ENCODE data around the gene FXYD5. TPM values are rescaled to one million over a fixed set of nuclear protein-coding genes. Genes with fewer than 3 reads are reported as not detected.

The FXYD5 gene
- total and polyA plus RNA-seq, 4 donors: 2.2 to 22.0 (median 7.3) TPM

GRCh38 chr19:35169221-35169995, 14.9 kb downstream of the FXYD5 start:
- WGBS: 62% methylated on average over 18 of the region's 18 CpGs
- no peak overlapping the region for H3K4me3 ChIP-seq (ENCODE audit: low read depth in 1 of 3, low read length in 3 of 3)
- DNase-seq (ENCODE audit: low spot score): no peak

More at GRCh38 chr19:35169221-35169995, 14.9 kb downstream of the FXYD5 start:
- TF ChIP-seq JUND (IDR thresholded peaks at IDR 0.05) (no peak), SP1 (IDR thresholded peaks at IDR 0.05) (no peak), FOXA1 (IDR thresholded peaks at IDR 0.05) (no peak), MAX (IDR thresholded peaks at IDR 0.05) (no peak), NR2F2 (IDR thresholded peaks at IDR 0.05) (no peak), HNF4A (conservative IDR thresholded peaks at IDR 0.05) (peak in 1 of 2 donors; percentile 5), EGR1 (IDR thresholded peaks at IDR 0.05; ENCODE audit: low read depth in 2 of 2) (no peak), TAF1 (conservative IDR thresholded peaks at IDR 0.05) (no peak), FOXA2 (IDR thresholded peaks at IDR 0.05) (no peak), CTCF (IDR thresholded peaks at IDR 0.05; ENCODE audit: low read depth, low read length, missing input control) (no peak), RXRA (IDR thresholded peaks at IDR 0.05) (peak; percentile 9 to 25), HNF4G (IDR thresholded peaks at IDR 0.05) (no peak), GABPA (IDR thresholded peaks at IDR 0.05 in 1 of 2, conservative IDR thresholded peaks at IDR 0.05 in 1 of 2) (no peak), RAD21 (IDR thresholded peaks at IDR 0.05) (no peak), ATF3 (IDR thresholded peaks at IDR 0.05) (no peak), YY1 (IDR thresholded peaks at IDR 0.05) (no peak), REST (IDR thresholded peaks at IDR 0.05) (no peak)
- Histone ChIP-seq H3K27me3 (ENCODE audit: control insufficient read depth in 4 of 4, insufficient read depth in 4 of 4, low read length in 3 of 4) (no peaks in the 10 kb centered on the region), H3K36me3 (ENCODE audit: control insufficient read depth in 4 of 4, insufficient read depth in 3 of 4, low read depth in 1 of 4, low read length in 3 of 4) (peaks cover 0 to 5% (median 3%) of the 10 kb centered on the region in 4 donors), H3K9ac (ENCODE audit: low read depth in 1 of 2, low read length in 2 of 2) (no peak overlapping the region), H3K4me1 (ENCODE audit: control insufficient read depth in 4 of 4, insufficient read depth in 4 of 4, low read length in 3 of 4) (peaks cover 8 to 23% (median 16%) of the 10 kb centered on the region in 4 donors), H3K27ac (ENCODE audit: low read depth in 1 of 2, low read length in 2 of 2) (no peak overlapping the region), H3K9me3 (ENCODE audit: control insufficient read depth in 4 of 4, low read length in 3 of 4) (peaks cover 0 to 4% (median 2%) of the 10 kb centered on the region in 4 donors)

Data from liver (tissue), 9 donors.